ENCODE data around the gene LHFPL6.

The LHFPL6 gene

GRCh38 chr13:39490136-39490535, 112.9 kb downstream of the LHFPL6 start:
- no peak overlapping the region for H3K4me3 ChIP-seq (replicated peaks; ENCODE audit: low read depth, low read length)
- DNase-seq (ENCODE audit: extremely low read depth, low read depth), result no peak
- no peak for TF ChIP-seq CTCF (IDR thresholded peaks at IDR 0.05; ENCODE audit: low read depth, low read length, missing control alignments)

GRCh38 chr13:39486758-39487157, 116.2 kb downstream of the LHFPL6 start:
- TF ChIP-seq CTCF (IDR thresholded peaks at IDR 0.05; ENCODE audit: low read depth, low read length, missing control alignments), result no peak
- H3K4me3 ChIP-seq (replicated peaks; ENCODE audit: low read depth, low read length), result no peak overlapping the region
- DNase-seq (ENCODE audit: extremely low read depth, low read depth), result no peak

- TF ChIP-seq CTCF (IDR thresholded peaks at IDR 0.05; ENCODE audit: low read depth, low read length, missing control alignments), result no peak
- no peak overlapping the region for H3K4me3 ChIP-seq (replicated peaks; ENCODE audit: low read depth, low read length)
- no peak for DNase-seq (ENCODE audit: extremely low read depth, low read depth)
Measured at GRCh38 chr13:39485314-39485700, 117.7 kb downstream of the LHFPL6 start.

GRCh38 chr13:39484506-39485313, 118.3 kb downstream of the LHFPL6 start:
- no peak overlapping the region for H3K4me3 ChIP-seq (replicated peaks; ENCODE audit: low read depth, low read length)
- TF ChIP-seq CTCF (IDR thresholded peaks at IDR 0.05; ENCODE audit: low read depth, low read length, missing control alignments), result no peak
- no peak for DNase-seq (ENCODE audit: extremely low read depth, low read depth)

- DNase-seq (ENCODE audit: extremely low read depth, low read depth), result no peak
- no peak for TF ChIP-seq CTCF (IDR thresholded peaks at IDR 0.05; ENCODE audit: low read depth, low read length, missing control alignments)
- no peak overlapping the region for H3K4me3 ChIP-seq (replicated peaks; ENCODE audit: low read depth, low read length)
Measured at GRCh38 chr13:39483326-39483725, 119.7 kb downstream of the LHFPL6 start.

- H3K4me3 ChIP-seq (replicated peaks; ENCODE audit: low read depth, low read length), result no peak overlapping the region
- no peak for DNase-seq (ENCODE audit: extremely low read depth, low read depth)
- no peak for TF ChIP-seq CTCF (IDR thresholded peaks at IDR 0.05; ENCODE audit: low read depth, low read length, missing control alignments)
Measured at GRCh38 chr13:39481491-39481890, 121.5 kb downstream of the LHFPL6 start.

- no peak for DNase-seq (ENCODE audit: extremely low read depth, low read depth)
- no peak for TF ChIP-seq CTCF (IDR thresholded peaks at IDR 0.05; ENCODE audit: low read depth, low read length, missing control alignments)
- H3K4me3 ChIP-seq (replicated peaks; ENCODE audit: low read depth, low read length), result no peak overlapping the region
Measured at GRCh38 chr13:39474600-39474999, 128.4 kb downstream of the LHFPL6 start.

All from HFF-Myc (cell line).